ENCODE data around the gene CD72.
"Not testable (repeated sequence)": the region's sequence is repeated elsewhere in the genome, so short reads cannot be mapped to it uniquely, and the experiment has no call there.

Gene CD72

GRCh38 chr9:35616681-35617459, 1.3 kb downstream of the CD72 start:
- peak; percentile 30 to 60 (median 33) for DNase-seq (ENCODE audit: low read depth in 3 of 3)

GRCh38 chr9:35615981-35616680, 2.1 kb downstream of the CD72 start:
- no peak for DNase-seq (ENCODE audit: low read depth in 3 of 3)

- no peak for DNase-seq (ENCODE audit: low read depth in 3 of 3)
Measured at GRCh38 chr9:35612843-35613242, 5.4 kb downstream of the CD72 start.

- not testable (repeated sequence) for DNase-seq (ENCODE audit: low read depth in 3 of 3)
Measured at GRCh38 chr9:35612066-35612465, 6.1 kb downstream of the CD72 start.

GRCh38 chr9:35611230-35611797, 6.9 kb downstream of the CD72 start:
- peak in 2 of 3 experiments; percentile 25 to 44 for DNase-seq (ENCODE audit: low read depth in 3 of 3)

GRCh38 chr9:35609820-35610163, 8.4 kb downstream of the CD72 start:
- no peak for DNase-seq (ENCODE audit: low read depth in 3 of 3)

GRCh38 chr9:35609001-35609819, 9.0 kb downstream of the CD72 start:
- DNase-seq (ENCODE audit: low read depth in 3 of 3) = no peak

- no peak for DNase-seq (ENCODE audit: low read depth in 3 of 3)
Measured at GRCh38 chr9:35608221-35608620, 10.0 kb downstream of the CD72 start.

- no peak for DNase-seq (ENCODE audit: low read depth in 3 of 3)
Measured at GRCh38 chr9:35606726-35607125, 11.5 kb downstream of the CD72 start.

GRCh38 chr9:35606138-35606504, 12.1 kb downstream of the CD72 start:
- DNase-seq (ENCODE audit: low read depth in 3 of 3) = no peak

GRCh38 chr9:35605351-35606137, 12.7 kb downstream of the CD72 start:
- DNase-seq (ENCODE audit: low read depth in 3 of 3) = peak in 1 of 3 experiments; percentile 23

GRCh38 chr9:35604578-35605350, 13.4 kb downstream of the CD72 start, which contains the start of gene TESK1:
Gene TESK1, plus strand, starts transcription at chr9:35605262. Its CDS starts 358 bp downstream, at chr9:35605620.
- peak; percentile 57 to 85 (median 71) for DNase-seq (ENCODE audit: low read depth in 3 of 3)

- DNase-seq (ENCODE audit: low read depth in 3 of 3) = peak; percentile 98 to 99 (median 98)
Measured at GRCh38 chr9:35603986-35604577, 14.1 kb downstream of the CD72 start.

GRCh38 chr9:35603506-35603985, 14.7 kb downstream of the CD72 start:
- peak in 1 of 3 experiments; percentile 18 for DNase-seq (ENCODE audit: low read depth in 3 of 3)

- no peak for DNase-seq (ENCODE audit: low read depth in 3 of 3)
Measured at GRCh38 chr9:35599763-35600604, 18.2 kb downstream of the CD72 start.

- DNase-seq (ENCODE audit: low read depth in 3 of 3) = no peak
Measured at GRCh38 chr9:35598866-35599590, 19.2 kb downstream of the CD72 start.

GRCh38 chr9:35596907-35597306, 21.3 kb downstream of the CD72 start:
- DNase-seq (ENCODE audit: low read depth in 3 of 3) = not testable (repeated sequence)

GRCh38 chr9:35594471-35594870, 23.7 kb downstream of the CD72 start:
- no peak for DNase-seq (ENCODE audit: low read depth in 3 of 3)
